Tongue (tissue), 2 donors: Measurements from ENCODE around the gene ITGA5. TPM values are rescaled to one million over a fixed set of nuclear protein-coding genes. Genes with fewer than 3 reads are reported as not detected.

Source experiments
- DNase-seq: peaks from one replicate; pipeline ENCODE4 v3.0.0-alpha.2; 2015
- total RNA-seq: library from RNA; depleted of rRNA; stranded (reverse); fragments of >200 nt; gene quantifications from one replicate; pipeline ENCODE4 v1.2.3, GENCODE V29; 2014

Gene ITGA5
- total RNA-seq, 1 donor from 2014 or later: 112 TPM

- peak; percentile 77 for DNase-seq
Measured at GRCh38 chr12:54411391-54412241, 7.5 kb downstream of the ITGA5 start.

DNA sequence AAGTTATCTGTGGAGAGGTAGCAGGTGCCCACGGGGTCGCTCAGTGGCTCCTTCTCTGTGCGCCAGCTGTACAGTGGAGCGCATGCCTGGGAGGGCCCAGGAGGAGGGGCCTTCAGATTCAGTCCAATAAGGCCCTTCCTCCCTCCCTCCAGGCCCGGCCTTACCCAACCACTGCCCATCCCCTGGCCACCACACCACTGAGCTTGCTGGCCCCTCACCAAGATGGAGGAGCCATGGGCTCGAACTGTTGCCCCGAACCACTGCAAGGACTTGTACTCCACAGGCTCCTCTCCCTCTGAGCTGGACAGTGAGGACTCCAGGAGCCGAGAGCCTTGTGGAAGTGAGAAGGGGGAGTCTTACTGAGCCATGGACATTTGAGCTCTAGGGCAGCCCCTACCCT is 9.8 kb downstream of the ITGA5 start:
- no peak for DNase-seq

GRCh38 chr12:54407183-54407905 is 11.7 kb downstream of the ITGA5 start:
- DNase-seq: no peak

DNA sequence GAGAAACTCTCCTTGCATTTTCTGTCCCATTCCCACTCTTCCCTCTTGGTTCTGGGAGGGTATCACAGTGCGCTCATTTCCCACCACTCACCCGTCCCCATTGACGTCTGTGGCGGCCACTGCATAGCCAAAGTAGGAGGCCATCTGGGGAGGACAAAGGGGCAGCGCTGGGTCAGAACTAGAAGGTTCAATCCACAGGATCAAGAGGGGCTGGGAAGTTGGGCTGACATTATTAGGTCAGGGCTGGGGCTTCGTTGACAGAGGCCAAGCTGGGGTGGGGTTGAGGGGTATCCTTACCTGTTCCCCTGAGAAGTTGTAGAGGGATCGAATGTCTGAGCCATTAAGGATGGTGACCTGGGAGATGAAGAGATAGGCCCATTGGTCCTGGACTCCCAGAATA is 13.5 kb downstream of the ITGA5 start:
- DNase-seq: no peak

DNA sequence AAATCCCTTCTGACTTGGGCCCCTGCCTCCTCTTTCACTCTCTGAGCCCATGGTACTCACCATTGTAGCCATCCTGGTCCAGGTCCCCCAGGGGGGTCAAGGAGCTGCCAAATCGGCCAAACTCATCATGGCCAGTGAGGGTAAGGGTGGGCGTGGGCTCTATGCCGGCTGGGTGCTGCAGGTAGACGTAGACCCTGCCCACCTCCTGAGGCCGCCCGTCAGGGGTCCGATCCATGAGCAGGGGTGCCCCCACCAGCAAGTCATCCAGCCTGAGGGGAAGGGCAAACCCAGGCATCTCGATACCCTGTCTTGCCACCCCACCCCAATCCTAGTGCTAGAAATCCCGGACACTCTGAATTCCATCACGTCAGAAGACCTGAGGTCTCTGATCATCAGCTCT is 14.0 kb downstream of the ITGA5 start:
- DNase-seq: no peak

DNA sequence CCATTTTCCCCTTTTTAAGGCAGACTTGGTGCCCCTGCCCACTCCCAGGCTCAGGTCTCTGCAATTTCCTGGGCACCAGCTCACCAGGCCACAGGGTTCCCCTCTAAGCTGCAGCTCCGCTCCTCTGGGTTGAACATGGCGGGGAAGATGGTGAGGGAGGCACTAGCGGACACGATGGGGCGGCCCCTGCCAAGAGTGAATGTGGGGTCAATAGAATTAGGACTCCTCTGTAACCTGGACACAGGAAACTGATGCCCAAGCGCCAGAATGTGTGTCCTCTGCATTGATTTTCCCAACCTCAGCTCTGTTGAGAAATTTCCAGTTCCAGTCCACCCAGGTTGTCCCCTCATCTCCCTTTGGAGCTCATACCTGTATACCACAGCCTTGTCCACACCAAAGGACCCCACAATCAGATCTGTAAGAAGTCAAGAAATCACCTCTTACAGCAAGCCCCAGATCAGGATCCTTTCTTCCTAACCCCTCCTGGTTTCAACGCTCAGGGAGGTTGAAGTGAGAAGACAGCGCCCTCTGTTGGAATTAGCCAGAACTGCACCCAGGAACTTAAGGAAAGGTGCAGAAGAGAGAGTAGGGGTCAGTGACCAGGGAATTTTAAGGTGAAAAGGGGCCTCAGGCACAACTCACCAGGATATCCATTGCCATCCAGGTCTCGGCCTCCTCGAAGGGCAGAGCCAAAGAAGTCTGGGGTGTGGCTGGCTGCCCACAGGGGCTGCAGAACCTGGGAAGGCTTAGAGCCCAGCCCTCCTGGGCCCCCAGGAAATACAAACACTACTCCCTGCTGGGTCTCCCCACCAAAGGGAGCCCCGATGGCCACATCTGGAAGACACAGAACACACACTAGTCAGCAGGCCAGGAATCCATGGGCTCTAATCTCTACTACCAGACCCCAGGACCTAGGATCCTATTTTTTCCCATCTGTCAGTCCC is 14.7 kb downstream of the ITGA5 start:
- DNase-seq: peak; percentile 70

GRCh38 chr12:54401119-54401518 is 17.9 kb downstream of the ITGA5 start:
- DNase-seq: no peak

DNA sequence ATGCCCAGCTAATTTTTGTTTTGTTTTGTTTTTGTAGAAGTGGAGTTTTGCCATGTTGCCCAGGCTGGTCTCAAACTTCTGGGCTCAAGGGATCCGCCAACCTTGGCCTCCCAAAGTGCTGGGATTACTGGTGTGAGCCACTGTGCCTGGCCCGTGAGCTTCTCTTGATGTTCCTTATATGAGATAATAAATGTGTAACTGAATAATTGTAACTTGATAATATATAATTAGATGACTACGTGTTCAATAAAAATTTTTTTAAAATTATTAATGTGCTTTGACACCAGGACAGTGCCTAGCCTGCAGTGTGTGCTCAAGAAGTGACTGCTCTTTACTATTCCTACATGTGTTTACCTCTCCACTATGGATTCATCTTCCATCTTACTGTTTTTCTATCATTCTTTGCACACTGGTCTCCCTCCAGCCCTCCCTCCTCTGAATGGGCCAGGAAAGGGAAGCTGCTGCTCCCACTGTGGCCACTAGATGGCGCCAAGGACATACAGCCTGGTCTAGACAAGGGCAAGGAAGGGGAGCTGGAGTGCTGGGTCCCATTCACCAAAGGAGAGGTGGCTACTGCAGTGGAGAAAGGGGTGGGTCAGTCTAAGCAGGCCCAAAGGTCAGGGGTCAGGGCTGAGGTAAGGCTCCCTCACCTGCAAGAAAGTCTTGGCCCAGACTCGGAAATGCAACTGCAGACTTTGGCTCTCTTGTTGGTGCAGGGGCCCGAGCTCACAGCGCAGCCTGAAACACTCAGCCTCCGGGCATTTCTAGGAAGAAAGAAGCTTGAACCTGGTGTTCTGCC is 19.9 kb downstream of the ITGA5 start:
- peak; percentile 95 for DNase-seq

- DNase-seq: no peak
Measured at GRCh38 chr12:54398218-54398617, 20.8 kb downstream of the ITGA5 start.

DNA sequence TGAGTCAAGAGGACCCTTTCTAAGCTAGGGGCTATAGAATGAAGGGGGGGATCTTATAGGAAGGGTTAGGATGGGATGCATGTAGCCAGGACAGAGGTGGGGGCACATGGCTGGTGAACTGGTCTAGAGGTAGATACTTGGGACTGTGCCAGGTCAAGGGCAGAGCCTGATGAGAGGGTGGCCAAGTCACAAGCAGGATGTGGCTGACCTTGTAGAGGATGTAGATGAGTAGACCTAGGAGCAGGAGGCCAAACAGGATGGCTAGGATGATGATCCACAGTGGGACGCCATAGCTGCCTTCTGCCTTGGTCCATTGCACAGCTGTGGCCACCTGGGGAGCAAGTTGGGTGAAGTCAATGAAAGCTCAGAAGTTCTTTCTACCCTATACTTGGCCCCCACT is 21.9 kb downstream of the ITGA5 start:
- DNase-seq: no peak

DNA sequence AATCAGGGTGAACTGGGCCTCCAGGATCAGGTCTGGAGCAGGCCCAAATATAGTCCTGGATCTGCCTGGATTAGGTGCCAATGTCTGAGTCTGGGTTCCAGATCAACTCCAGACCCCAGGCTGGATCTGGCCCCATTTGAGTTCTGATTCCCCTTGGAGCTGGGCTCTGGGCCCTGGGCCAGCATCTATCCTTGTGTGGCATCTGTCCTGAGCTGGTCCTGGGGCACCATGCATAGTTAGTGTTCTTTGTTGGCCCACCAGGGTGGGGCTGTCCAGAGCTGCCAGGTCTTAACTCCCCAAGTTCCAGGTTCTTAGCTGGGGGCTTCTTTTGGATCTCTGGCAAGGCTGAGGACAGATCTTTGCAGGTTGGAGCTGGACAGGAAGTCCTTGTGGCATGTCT is 23.5 kb downstream of the ITGA5 start:
- no peak for DNase-seq

- no peak for DNase-seq
Measured at GRCh38 chr12:54394986-54395385, 24.1 kb downstream of the ITGA5 start.

DNA sequence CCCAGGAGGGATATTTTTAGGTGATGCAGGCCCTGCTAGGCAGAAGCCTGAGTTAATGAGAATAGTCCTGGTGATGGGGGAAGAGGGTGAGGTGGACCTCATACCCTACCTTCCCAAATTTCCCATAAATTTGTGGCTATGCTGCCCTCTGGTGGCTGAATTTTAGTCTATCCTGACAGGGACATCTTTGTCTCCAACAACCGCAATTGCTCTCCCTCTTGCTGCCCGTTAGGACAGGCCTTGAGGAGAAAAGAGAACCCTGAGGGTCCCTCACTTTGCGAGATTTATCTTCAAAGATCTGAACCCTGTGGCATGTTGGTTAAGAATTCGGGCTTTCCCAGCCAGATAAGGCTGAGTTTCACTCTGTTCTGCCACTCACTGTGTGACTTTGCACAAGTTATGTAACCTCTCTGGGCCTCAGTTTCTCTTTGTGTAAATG is 24.8 kb downstream of the ITGA5 start:
- DNase-seq: peak; percentile 84

- no peak for DNase-seq
Measured at GRCh38 chr12:54393743-54394142, 25.3 kb downstream of the ITGA5 start.

DNA sequence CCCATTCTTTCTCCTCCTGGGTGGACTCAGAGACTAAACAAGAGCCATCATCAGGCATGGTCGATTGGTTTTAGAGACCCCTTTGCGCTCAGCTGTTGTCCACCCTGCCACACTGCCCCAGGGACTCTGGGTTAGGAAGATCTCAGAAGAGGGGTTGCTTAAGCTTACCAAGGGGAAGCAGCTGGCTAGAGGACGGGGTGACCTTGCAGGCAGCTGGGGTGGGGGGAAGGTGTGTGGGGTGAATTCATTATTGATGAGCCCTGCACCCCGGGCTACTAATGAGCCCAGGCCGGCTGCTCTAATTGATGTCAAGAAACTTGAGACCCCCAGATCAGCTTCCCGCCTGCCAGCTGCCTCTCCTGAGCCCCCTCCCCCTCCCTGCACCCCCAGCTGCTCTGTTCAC is 25.9 kb downstream of the ITGA5 start:
- DNase-seq: peak; percentile 66

DNA sequence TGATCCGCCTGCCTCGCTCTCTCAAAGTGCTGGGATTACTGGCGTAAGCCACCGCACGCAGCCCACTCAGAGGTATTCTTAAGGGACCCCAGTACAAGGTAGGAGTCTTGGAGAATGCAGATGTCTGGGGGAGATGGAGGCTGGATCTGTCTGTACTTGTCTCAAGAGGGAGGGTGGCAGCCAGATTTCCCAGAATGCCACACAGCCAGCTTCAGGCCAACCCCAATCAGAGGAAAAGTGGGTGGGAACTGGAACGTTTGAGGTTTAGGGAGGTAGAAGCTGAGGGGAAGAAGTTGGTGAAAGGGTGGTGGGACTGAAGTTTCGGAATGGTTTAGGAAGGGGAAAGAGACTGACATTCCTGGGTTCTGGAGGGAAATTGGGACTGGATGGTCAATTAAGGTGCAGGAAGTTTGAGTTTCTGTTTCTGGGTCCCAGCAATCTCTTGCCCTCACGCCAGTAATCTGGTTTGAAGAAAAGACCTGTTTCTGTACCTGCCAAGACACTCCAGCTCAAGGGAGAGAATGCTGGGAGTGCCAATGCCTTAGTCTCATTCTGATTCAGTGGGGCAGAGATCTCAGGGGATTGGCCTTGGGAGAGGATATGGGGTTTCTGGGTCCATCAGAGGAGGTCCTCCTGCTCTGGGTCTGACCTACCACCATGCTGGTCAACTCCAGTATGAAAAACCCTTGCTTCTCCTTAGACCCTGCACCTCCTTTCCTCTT is 26.4 kb downstream of the ITGA5 start:
- no peak for DNase-seq

DNA sequence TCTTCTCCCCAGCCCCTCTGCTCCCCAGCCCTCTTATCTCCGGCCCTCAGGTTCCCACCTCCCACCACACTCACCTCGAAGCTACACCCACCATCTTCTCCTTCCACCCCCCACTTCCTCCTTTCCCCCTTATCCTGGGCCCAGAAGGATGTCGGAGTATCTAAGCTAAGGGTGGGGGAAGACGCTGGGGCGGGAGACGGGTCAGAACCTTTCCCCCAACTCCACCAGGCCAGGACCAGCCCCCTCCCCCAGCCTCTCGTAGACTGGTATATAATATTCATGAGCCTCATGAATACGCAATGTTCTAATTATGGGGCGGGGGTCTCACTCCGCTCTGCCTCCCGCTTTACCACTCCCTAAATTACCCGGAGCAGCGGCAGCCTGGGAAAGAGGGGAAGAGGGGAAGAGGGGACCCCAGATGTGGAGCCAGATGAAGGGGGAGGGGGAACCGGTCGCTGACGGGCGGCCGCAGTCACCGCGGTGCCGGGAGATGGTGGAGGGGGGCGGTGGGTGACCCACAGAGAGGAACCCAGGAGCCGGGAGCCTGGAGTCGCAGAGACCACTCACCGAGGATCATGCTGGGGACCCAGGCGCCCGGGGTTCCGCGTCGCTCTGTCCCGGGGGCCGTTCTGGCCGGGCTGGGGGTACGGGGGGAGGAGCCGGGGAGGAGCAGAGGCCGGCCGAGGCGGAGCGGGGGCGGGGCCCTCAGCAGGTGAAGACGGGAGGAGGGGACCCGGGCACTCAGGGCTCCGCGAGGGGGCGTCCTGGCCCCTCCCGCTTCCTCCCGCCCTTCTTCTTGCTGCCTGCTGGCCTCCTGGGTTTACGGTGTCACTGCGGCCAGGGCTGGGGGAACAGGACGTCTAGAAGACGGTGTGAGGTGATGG is 28.2 kb downstream of the ITGA5 start:
- peak; percentile 65 for DNase-seq

DNA sequence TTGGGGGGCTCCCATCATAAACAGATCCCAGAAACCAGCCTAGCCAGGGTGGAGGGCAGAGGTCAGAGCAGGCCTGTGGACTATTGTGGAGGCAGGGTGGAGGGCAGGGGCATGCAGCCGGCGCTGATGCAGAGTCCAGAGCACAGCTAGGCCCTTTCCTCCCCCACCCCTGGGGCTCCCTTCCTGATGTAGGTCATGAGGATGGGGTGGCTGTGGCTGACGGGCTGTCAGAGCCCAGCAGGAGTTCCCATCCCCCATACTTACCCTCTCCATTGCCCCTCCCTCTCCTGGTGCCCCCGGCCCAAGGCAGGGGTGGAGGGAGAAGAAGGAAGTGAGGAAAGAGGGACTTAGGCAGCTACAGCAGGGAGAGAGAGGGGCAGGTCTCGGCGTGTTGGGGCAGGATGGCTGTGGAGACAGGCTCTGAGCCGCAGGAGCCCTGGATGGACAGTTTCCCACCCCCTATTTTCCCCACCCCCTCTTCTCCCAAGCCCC is 28.8 kb downstream of the ITGA5 start:
- DNase-seq: no peak

DNA sequence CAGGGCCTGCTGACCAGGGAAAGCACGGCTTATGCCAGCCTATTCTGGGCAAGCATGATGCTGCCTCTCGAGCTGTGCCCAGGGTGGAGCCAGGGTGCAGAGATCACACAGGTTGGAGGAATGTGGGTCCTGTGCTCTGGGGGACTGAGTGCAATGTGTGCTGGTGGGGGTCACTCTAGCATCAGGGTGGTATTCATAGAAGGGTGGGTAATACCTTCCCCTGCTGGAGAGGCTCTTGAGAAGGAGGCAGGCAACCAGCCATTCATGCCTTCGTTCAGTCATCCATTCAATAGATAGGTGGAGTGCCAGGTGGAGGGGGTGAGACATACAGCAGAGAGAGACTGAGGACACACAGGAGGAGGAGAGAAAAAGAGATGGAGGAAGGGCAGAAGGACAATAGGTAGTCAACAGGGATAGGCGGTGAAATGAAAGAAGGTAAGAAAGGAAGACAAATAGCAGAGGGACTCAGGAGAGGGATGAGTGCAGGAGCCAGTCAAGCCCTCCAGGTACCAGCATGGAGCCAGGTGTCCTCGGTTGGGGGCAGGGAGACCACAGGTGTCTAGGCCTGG is 29.4 kb downstream of the ITGA5 start:
- no peak for DNase-seq
